ENCODE measurements around the gene HECTD1.
"Not testable (repeated sequence)": the region's sequence is repeated elsewhere in the genome, so short reads cannot be mapped to it uniquely, and the experiment has no call there.

The HECTD1 gene

DNA sequence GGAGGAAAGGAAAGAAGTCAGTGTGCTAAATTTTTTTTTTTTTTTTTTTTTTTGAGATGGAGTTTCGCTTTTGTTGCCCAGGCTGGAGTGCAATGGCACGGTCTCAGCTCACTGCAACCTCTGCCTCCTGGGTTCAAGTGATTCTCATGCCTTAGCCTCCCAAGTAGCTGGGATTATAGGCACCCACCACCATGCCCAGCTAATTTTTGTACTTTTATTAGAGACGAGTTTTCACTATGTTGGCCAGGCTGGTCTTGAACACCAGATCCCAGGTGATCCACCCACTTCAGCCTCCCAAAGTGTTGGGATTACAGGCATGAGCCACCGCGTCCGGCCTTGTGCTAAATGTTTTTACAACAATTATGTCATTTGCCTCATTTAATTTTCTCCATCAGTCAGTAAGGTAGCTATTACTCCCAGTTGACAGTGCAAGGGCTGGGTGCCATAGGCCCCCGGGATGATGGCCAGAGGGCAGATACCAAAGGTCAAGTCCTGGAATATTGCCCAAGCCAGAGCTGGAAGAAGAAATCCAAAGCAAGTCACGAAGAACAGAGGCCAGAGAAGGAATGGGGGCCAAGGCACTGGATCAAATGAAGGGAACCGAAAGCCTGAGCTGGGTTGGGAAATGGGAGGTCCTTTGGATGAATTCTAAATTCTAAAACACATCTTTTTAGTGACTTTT is 154.5 kb downstream of the HECTD1 start:
- WGBS (ENCODE audit: insufficient coverage, insufficient read length) = no CpG with 5 or more reads among the region's 9 CpGs
- H3K9me3 ChIP-seq (ENCODE audit: control insufficient read depth, insufficient read depth, low read length); H3K27ac ChIP-seq (ENCODE audit: low read length); H3K27me3 ChIP-seq (ENCODE audit: control insufficient read depth, insufficient read depth, low read length); H3K36me3 ChIP-seq (ENCODE audit: control insufficient read depth, insufficient read depth, low read length); H3K4me1 ChIP-seq (ENCODE audit: control insufficient read depth, insufficient read depth, low read length); H3K4me3 ChIP-seq (ENCODE audit: low read length); DNase-seq (ENCODE audit: low read depth, low spot score): not testable (repeated sequence)

DNA sequence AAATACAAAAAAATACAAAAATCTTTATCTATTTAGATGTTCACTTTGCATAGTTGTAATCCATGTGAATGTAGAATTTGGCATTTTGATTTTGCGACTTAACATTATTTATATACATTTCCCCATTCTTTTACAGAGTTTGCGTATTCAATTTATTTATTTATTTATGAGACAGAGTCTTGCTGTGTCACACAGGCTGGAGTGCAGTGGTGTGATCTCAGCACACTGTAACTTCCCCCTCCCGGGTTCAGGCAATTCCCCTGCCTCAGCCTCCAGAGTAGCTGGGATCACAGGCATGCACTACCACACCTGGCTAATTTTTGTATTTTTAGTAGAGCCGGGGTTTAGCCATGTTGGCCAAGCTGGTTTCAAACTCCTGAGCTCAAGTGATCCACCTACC is 156.1 kb downstream of the HECTD1 start:
- H3K4me3 ChIP-seq (ENCODE audit: low read length) = no peak overlapping the region
- WGBS (ENCODE audit: insufficient coverage, insufficient read length) = no CpG with 5 or more reads among the region's 4 CpGs
- no peaks in the 10 kb centered on the region for H3K27me3 ChIP-seq (ENCODE audit: control insufficient read depth, insufficient read depth, low read length)
- H3K4me1 ChIP-seq (ENCODE audit: control insufficient read depth, insufficient read depth, low read length) = no peaks in the 10 kb centered on the region
- H3K27ac ChIP-seq (ENCODE audit: low read length) = no peak overlapping the region
- no peaks in the 10 kb centered on the region for H3K36me3 ChIP-seq (ENCODE audit: control insufficient read depth, insufficient read depth, low read length)
- DNase-seq (ENCODE audit: low read depth, low spot score) = no peak
- H3K9me3 ChIP-seq (ENCODE audit: control insufficient read depth, insufficient read depth, low read length) = no peaks in the 10 kb centered on the region

DNA sequence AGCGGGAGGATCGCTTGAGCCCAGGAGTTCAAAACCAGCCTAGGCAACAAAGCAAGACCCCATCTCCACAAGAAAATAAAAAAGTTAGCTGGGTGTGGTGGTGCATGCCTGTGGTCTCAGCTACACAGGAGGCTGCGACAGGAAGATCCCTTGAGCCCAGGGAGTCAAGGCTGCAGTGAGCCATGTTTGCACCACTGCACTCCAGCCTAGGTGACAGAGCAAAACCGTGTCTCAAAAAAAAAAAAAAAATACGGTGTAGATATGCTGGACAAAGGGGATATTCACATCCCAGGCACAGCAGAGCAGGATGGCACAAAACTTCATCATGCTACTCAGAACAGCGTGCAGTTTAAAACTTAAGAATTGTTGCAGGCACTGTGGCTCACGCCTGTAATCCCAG is 156.6 kb downstream of the HECTD1 start:
- Histone ChIP-seq H3K27ac (ENCODE audit: low read length) (no peak overlapping the region), H3K27me3 (ENCODE audit: control insufficient read depth, insufficient read depth, low read length) (no peaks in the 10 kb centered on the region), H3K9me3 (ENCODE audit: control insufficient read depth, insufficient read depth, low read length) (no peaks in the 10 kb centered on the region), H3K36me3 (ENCODE audit: control insufficient read depth, insufficient read depth, low read length) (no peaks in the 10 kb centered on the region), H3K4me3 (ENCODE audit: low read length) (no peak overlapping the region), H3K4me1 (ENCODE audit: control insufficient read depth, insufficient read depth, low read length) (no peaks in the 10 kb centered on the region)
- DNase-seq (ENCODE audit: low read depth, low spot score) = no peak
- no CpG with 5 or more reads among the region's 7 CpGs for WGBS (ENCODE audit: insufficient coverage, insufficient read length)
